Activated CD4-positive, alpha-beta T cell treated with anti-CD3 and anti-CD28 coated beads for 36 hours (primary cell): ENCODE measurements around the gene TDRKH. TPM values are rescaled to one million over a fixed set of nuclear protein-coding genes. Genes with fewer than 3 reads are reported as not detected.
A peak's percentile ranks its signal among the peaks of the same experiment; 100 is the strongest.

Source experiments
- ATAC-seq: fragments of 200-7000 bp; cut with Tn5 transposase; one replicate; pipeline ENCODE4 v1.10.0; 2021; ENCODE audit warnings: mild to moderate bottlenecking, moderate library complexity
- CTCF ChIA-PET: fragments of 350-600 bp; sonication (Branson Sonifier 250); formaldehyde crosslinking; loops from one replicate; lab custom pipeline; 2021; ENCODE audit warnings: antibody characterized with exemption; lab: Charles Lee
- POLR2A ChIA-PET: fragments of 350-600 bp; sonication (Branson Sonifier 250); formaldehyde crosslinking; loops from one replicate; lab custom pipeline; 2021; ENCODE audit warnings: antibody characterized with exemption, inconsistent platforms; lab: Charles Lee
- DNase-seq: peaks from one replicate; pipeline ENCODE4 v3.0.0-alpha.2; 2020
- H3K27ac Mint-ChIP-seq: one replicate; pipeline ENCODE4 v1.8.0; 2021; ENCODE audit warnings: mixed read lengths
- H3K27me3 Mint-ChIP-seq: one replicate; pipeline ENCODE4 v1.8.0; 2021; ENCODE audit warnings: mixed read lengths
- H3K36me3 Mint-ChIP-seq: one replicate; pipeline ENCODE4 v1.8.0; 2021; ENCODE audit warnings: low read depth, mixed read lengths
- H3K4me1 Mint-ChIP-seq: one replicate; pipeline ENCODE4 v1.8.0; 2021; ENCODE audit warnings: mixed read lengths
- H3K4me3 Mint-ChIP-seq: one replicate; pipeline ENCODE4 v1.8.0; 2021; ENCODE audit warnings: mild to moderate bottlenecking, moderate library complexity, mixed read lengths
- H3K9me3 Mint-ChIP-seq: one replicate; pipeline ENCODE4 v1.8.0; 2021; ENCODE audit warnings: low read depth, mixed read lengths
- intact Hi-C, 2 experiments: fragments of 100-400 bp; cut with DNase I in 1 of 2; cut with micrococcal nuclease in 1 of 2; formaldehyde crosslinking; loops; one replicate each; pipeline versions ENCODE4 v1.14.2 to v1.15.1; 2022 to 2024; cut with DNase I, micrococcal nuclease
- total RNA-seq, 2 experiments: library from RNA; stranded (reverse); gene quantifications; one replicate each; pipeline ENCODE4 v1.2.3, GENCODE V29; 2021

TDRKH gene
- total RNA-seq, 2 experiments from 2014 or later: 18.4 to 19.9 TPM

GRCh38 chr1:151833172-151833900 is 43.0 kb upstream of the TDRKH start:
- H3K9me3 Mint-ChIP-seq: no peaks in the 10 kb centered on the region
- DNase-seq (no peak), ATAC-seq (no peak)
- intact Hi-C loops: no loop called here
- no peak overlapping the region for H3K4me3 Mint-ChIP-seq
- peak overlapping the region; percentile 29 for H3K27ac Mint-ChIP-seq
- H3K4me1 Mint-ChIP-seq: peaks cover 81% of the 10 kb centered on the region
- no peaks in the 10 kb centered on the region for H3K36me3 Mint-ChIP-seq
- CTCF ChIA-PET: interaction anchor here (0.6 to 4.1 kb wide), 2 partner anchors 11 to 71 kb away, joined by 3 to 19 read pairs; no protein-coding TSS in a partner anchor
- POLR2A ChIA-PET: no interaction called here
- no peaks in the 10 kb centered on the region for H3K27me3 Mint-ChIP-seq

- intact Hi-C loops: no loop called here
- POLR2A ChIA-PET: no interaction called here
- CTCF ChIA-PET: interaction anchor here (0.6 to 4.1 kb wide), 2 partner anchors 10 to 70 kb away, joined by 3 to 19 read pairs; no protein-coding TSS in a partner anchor
- Mint-ChIP-seq H3K9me3 (no peaks in the 10 kb centered on the region), H3K4me1 (peaks cover 85% of the 10 kb centered on the region), H3K4me3 (no peak overlapping the region), H3K27me3 (no peaks in the 10 kb centered on the region), H3K27ac (peak overlapping the region; percentile 3), H3K36me3 (no peaks in the 10 kb centered on the region)
- no peak for ATAC-seq
- DNase-seq: no peak
These were observed 42.1 kb upstream of the TDRKH start for GRCh38 chr1:151832318-151832980.

DNA sequence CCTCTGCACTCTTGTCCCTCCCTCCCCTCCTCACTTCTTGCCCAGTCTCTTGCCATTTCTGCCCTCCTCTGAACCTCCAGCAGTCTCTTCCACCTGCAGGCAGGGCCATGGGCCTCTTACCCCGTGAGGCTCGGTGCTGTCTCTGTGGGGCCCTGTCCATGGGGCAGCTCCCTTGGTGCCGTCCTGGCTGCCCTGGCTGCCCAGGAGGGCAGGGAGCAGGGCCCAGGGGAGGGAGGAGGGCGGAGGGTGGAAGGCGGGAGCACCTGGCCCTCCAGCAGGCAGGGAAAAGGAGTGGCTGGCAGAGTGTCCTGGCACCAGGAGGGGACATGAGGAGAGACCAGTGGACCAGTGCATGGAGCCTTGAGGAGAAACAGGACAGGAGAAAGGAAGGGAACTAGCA is 41.3 kb upstream of the TDRKH start, which contains the start of gene RORC:
RORC (minus strand) TSS at position 198 of the 400 bp plus-strand sequence; CDS start at position 160, 38 bp downstream.
- peaks cover 81% of the 10 kb centered on the region for H3K4me1 Mint-ChIP-seq
- intact Hi-C loops: no loop called here
- H3K9me3 Mint-ChIP-seq: no peaks in the 10 kb centered on the region
- H3K36me3 Mint-ChIP-seq: no peaks in the 10 kb centered on the region
- POLR2A ChIA-PET: no interaction called here
- H3K27me3 Mint-ChIP-seq: no peaks in the 10 kb centered on the region
- DNase-seq (no peak), ATAC-seq (no peak)
- peak within 1 kb of the TSS; percentile 11 for H3K4me3 Mint-ChIP-seq
- CTCF ChIA-PET: interaction anchor here (4.1 kb wide), 1 partner anchor 10 kb away, joined by 19 read pairs; no protein-coding TSS in a partner anchor
- peak within 1 kb of the TSS; percentile 49 for H3K27ac Mint-ChIP-seq

DNA sequence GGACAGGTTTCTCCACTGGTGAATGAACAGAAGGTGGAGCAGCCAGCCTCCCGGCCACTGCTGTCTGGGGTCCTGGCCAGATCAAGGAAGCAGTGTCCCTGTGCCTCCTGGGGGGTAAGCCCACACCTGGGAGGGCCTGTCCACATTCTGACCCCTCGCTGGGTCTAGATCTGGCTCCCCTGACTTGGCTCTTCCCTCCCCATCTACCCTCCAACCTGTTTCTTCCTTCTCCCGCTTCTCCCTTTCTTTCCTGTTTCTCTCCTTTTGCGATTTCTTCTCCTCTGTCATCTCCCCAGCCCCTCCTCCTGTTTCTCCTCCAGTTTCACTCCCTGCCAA is 40.9 kb upstream of the TDRKH start:
- Mint-ChIP-seq H3K27me3 (no peaks in the 10 kb centered on the region), H3K9me3 (no peaks in the 10 kb centered on the region), H3K36me3 (no peaks in the 10 kb centered on the region), H3K4me1 (peaks cover 81% of the 10 kb centered on the region), H3K4me3 (peak overlapping the region; percentile 11), H3K27ac (peak overlapping the region; percentile 49)
- no peak for ATAC-seq
- CTCF ChIA-PET: interaction anchor here (1.0 to 1.1 kb wide), 2 partner anchors 15 to 33 kb away, joined by 3 read pairs; no protein-coding TSS in a partner anchor
- POLR2A ChIA-PET: interaction anchor here (1.4 kb wide), 1 partner anchor 41 kb away, joined by 9 read pairs; the partner anchor contains the start of gene TDRKH
- DNase-seq: no peak
- intact Hi-C loops: no loop called here

DNA sequence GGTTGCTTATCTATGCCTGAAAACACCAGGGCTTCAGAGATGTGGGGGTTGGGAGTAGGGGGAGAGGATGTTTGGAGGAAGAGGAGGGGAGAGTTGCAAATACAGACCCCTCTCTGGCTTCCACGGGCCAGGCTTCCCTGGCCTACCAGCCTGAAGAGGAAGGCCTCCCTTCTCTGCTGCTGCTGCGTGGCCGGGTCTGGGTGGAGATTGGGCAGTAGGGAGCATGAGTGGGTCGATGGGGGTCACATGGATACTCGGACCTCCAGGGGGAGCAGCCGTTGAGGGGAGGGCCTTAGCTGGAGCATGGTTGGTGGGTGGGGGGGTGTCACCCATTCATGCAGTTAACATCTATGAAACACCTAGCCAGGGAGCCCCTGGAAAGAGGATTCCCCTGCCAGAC is 39.8 kb upstream of the TDRKH start:
- ChIA-PET CTCF (interaction anchor here (0.9 to 1.5 kb wide), 4 partner anchors 13 to 39 kb away, joined by 3 to 6 read pairs (median 4); partner anchors contain the start of gene TDRKH), POLR2A (interaction anchor here (0.6 to 1.4 kb wide), 2 partner anchors 40 to 293 kb away, joined by 3 to 9 read pairs; partner anchors contain the start of gene TDRKH)
- Mint-ChIP-seq H3K36me3 (no peaks in the 10 kb centered on the region), H3K27ac (peak overlapping the region; percentile 69), H3K4me3 (peak overlapping the region; percentile 11), H3K9me3 (no peaks in the 10 kb centered on the region), H3K27me3 (no peaks in the 10 kb centered on the region), H3K4me1 (peaks cover 85% of the 10 kb centered on the region)
- no peak for ATAC-seq
- no peak for DNase-seq
- intact Hi-C loops: no loop called here

DNA sequence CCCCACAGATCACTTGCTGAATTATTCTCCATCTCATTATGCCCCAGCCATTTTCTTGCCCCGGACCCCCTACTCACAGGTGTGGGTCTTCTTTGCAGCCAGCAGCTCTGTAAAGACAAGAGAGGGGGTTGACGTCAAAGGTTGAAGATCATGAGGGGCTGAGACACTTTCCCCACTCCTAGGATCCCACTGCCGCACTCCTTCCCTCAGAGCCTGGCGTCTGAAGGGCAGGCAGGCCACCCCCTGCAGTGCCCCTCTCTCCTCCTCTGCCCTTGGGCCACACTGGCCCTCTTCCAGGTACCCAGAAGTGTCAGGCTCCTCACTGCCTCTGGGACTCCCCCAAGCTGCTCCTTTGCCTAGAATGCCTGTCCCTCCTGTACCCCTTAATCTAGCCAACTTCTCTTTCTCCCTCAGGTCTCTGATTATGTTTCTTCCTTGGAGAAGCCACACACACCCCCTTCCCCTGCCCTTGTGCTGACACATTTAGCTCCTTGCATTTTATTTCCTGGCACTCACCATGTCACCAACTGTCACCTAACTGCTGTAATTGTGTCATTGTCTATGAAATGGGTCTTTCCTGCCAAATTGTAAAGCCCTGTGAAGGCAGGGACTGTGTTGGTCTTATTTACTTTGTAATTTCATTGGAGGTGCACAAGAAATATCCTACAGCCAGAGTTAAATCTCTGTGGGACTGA is 39.2 kb upstream of the TDRKH start:
- POLR2A ChIA-PET: no interaction called here
- Mint-ChIP-seq H3K27me3 (no peaks in the 10 kb centered on the region), H3K27ac (peak overlapping the region; percentile 69), H3K9me3 (no peaks in the 10 kb centered on the region), H3K4me3 (peak overlapping the region; percentile 11), H3K4me1 (peaks cover 83% of the 10 kb centered on the region), H3K36me3 (no peaks in the 10 kb centered on the region)
- CTCF ChIA-PET: interaction anchor here (1.5 kb wide), 1 partner anchor 13 kb away, joined by 4 read pairs; no protein-coding TSS in a partner anchor
- DNase-seq (peak; percentile 54), ATAC-seq (peak; percentile 28)
- intact Hi-C loops: loop anchor here (2.0 kb wide), 2 partner anchors 39 to 235 kb away; partner anchors contain the start of gene TDRKH (in 2 of the 2)

DNA sequence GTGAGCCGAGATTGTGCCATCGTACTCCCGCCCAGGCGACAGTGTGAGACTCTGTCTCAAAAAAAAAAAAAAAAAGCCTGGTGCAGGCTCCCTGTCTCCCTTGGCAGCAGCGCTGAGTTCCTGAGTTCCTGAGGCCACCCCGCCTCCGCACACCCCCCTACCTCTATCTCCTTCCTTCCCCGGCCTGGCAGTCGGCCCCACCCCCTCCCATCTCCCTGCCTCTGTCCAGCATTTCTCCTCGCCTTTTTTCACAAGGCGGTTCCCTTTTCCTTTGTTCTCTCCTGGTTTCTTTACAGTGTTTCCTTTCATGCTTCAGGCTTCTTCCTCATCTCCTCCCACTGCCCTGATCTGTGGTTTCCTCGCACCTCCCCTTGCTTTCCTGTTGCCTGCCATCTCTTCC is 38.6 kb upstream of the TDRKH start:
- H3K9me3 Mint-ChIP-seq: no peaks in the 10 kb centered on the region
- POLR2A ChIA-PET: interaction anchor here (0.8 kb wide), 1 partner anchor 13 kb away, joined by 5 read pairs; no protein-coding TSS in a partner anchor
- H3K4me1 Mint-ChIP-seq: peaks cover 77% of the 10 kb centered on the region
- intact Hi-C loops: loop anchor here (2.0 kb wide), 2 partner anchors 38 to 234 kb away; partner anchors contain the start of gene TDRKH (in 2 of the 2)
- CTCF ChIA-PET: interaction anchor here (0.7 kb wide), 1 partner anchor 95 kb away, joined by 3 read pairs; no protein-coding TSS in a partner anchor
- H3K36me3 Mint-ChIP-seq: no peaks in the 10 kb centered on the region
- ATAC-seq (no peak), DNase-seq (no peak)
- peak overlapping the region; percentile 11 for H3K4me3 Mint-ChIP-seq
- no peaks in the 10 kb centered on the region for H3K27me3 Mint-ChIP-seq
- H3K27ac Mint-ChIP-seq: peak overlapping the region; percentile 69

DNA sequence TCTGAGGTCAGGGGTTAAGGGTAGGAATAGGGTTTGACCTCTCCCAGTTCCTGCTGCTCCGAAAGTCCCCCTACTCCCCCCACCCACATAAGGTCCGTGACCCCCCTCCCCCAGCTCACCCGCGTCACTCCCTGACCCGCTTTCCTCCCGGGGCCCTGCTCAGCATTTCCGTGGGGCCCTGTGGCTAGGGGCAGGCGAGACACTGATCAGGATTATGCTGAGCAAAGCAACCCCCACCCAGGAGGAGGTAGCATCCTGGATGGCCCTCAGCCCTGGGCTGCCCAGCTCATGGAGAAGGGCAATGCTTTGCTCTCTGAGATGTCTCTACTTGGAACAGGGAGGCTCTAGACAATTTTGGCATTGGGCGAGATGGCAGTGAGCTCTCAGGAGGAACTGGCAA is 37.6 kb upstream of the TDRKH start:
- H3K4me1 Mint-ChIP-seq: peaks cover 74% of the 10 kb centered on the region
- no peak for ATAC-seq
- DNase-seq: peak; percentile 54
- no peaks in the 10 kb centered on the region for H3K27me3 Mint-ChIP-seq
- peak overlapping the region; percentile 7 for H3K4me3 Mint-ChIP-seq
- H3K36me3 Mint-ChIP-seq: no peaks in the 10 kb centered on the region
- intact Hi-C loops: loop anchor here (2.0 kb wide), 2 partner anchors 37 to 233 kb away; partner anchors contain the start of gene TDRKH (in 2 of the 2)
- peak overlapping the region; percentile 73 for H3K27ac Mint-ChIP-seq
- no peaks in the 10 kb centered on the region for H3K9me3 Mint-ChIP-seq
- CTCF ChIA-PET: interaction anchor here (0.9 to 1.4 kb wide), 3 partner anchors 9 to 38 kb away, joined by 3 to 7 read pairs (median 6); partner anchors contain the start of gene TDRKH
- POLR2A ChIA-PET: interaction anchor here (0.6 kb wide), 1 partner anchor 8 kb away, joined by 3 read pairs; no protein-coding TSS in a partner anchor

GRCh38 chr1:151825751-151826660 is 35.7 kb upstream of the TDRKH start:
- H3K4me1 Mint-ChIP-seq: peaks cover 79% of the 10 kb centered on the region
- peak overlapping the region; percentile 71 for H3K27ac Mint-ChIP-seq
- intact Hi-C loops: no loop called here
- H3K27me3 Mint-ChIP-seq: no peaks in the 10 kb centered on the region
- no peaks in the 10 kb centered on the region for H3K9me3 Mint-ChIP-seq
- ChIA-PET POLR2A (interaction anchor here (0.7 kb wide), 1 partner anchor 775 kb away, joined by 3 read pairs; no protein-coding TSS in a partner anchor), CTCF (interaction anchor here (0.6 to 2.5 kb wide), 4 partner anchors 10 to 1655 kb away, joined by 3 to 10 read pairs (median 6); partner anchors contain the start of gene TDRKH)
- H3K36me3 Mint-ChIP-seq: no peaks in the 10 kb centered on the region
- peak overlapping the region; percentile 65 for H3K4me3 Mint-ChIP-seq
- DNase-seq: peak; percentile 61
- no peak for ATAC-seq

DNA sequence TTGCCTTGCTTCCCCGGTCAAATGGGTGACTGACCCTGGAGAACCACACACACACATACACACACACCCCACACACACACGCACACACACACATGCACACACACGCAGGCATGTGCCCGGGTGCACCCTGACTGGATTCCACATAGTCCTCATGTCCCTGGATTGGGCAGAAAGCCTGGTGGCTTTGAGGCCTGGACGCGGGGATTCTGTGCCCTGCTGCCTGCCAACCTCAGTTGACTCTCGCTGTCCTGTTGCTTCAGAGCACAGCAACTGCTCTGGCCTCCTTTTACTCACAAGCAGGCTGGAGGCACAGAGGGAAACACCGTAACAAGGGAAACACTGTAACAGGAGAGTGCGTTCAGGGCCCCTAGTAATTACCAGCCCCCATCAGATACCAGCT is 34.9 kb upstream of the TDRKH start:
- ChIA-PET POLR2A (interaction anchor here (0.6 kb wide), 1 partner anchor 548 kb away, joined by 3 read pairs; no protein-coding TSS in a partner anchor), CTCF (interaction anchor here (1.0 to 2.5 kb wide), 3 partner anchors 11 to 35 kb away, joined by 3 to 10 read pairs (median 7); partner anchors contain the start of gene TDRKH)
- no peaks in the 10 kb centered on the region for H3K36me3 Mint-ChIP-seq
- DNase-seq: no peak
- intact Hi-C loops: no loop called here
- H3K9me3 Mint-ChIP-seq: no peaks in the 10 kb centered on the region
- no peak for ATAC-seq
- H3K4me1 Mint-ChIP-seq: peaks cover 79% of the 10 kb centered on the region
- no peaks in the 10 kb centered on the region for H3K27me3 Mint-ChIP-seq
- peak overlapping the region; percentile 71 for H3K27ac Mint-ChIP-seq
- peak overlapping the region; percentile 65 for H3K4me3 Mint-ChIP-seq
